GM12873 (cell line): ENCODE results near the gene DPYSL3.

Source experiments
- TF ChIP-seq, protein P1 (sequence below): IDR thresholded peaks from 2 replicates; pipeline ENCODE4 v1.5.1; 2012; ENCODE audit warnings: low read depth, mild to moderate bottlenecking, moderate library complexity, low read length, control low read depth; ENCODE audit not compliant: insufficient read depth; ENCODE audit errors: missing control alignments

Gene DPYSL3

DNA sequence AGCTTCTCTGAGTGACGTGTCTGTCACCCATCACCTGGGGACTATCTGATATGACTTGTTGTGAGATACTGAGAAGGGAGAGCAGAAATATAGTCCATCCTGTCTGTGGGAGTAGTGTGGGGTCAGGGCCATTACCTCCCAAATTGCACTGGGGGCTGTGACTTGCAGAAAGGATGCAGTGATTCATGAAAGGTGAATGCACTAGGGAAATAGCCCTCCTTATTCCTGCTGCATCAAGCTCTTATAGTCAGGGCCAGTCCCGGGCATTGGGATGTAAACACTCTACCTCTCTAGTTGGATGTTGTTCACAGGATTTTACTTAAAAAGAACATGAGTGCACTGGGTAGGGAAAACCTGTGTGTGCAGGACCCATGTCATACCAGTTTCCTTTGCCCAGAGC lies 150.3 kb downstream of the DPYSL3 start:
- TF ChIP-seq, protein P1, sequence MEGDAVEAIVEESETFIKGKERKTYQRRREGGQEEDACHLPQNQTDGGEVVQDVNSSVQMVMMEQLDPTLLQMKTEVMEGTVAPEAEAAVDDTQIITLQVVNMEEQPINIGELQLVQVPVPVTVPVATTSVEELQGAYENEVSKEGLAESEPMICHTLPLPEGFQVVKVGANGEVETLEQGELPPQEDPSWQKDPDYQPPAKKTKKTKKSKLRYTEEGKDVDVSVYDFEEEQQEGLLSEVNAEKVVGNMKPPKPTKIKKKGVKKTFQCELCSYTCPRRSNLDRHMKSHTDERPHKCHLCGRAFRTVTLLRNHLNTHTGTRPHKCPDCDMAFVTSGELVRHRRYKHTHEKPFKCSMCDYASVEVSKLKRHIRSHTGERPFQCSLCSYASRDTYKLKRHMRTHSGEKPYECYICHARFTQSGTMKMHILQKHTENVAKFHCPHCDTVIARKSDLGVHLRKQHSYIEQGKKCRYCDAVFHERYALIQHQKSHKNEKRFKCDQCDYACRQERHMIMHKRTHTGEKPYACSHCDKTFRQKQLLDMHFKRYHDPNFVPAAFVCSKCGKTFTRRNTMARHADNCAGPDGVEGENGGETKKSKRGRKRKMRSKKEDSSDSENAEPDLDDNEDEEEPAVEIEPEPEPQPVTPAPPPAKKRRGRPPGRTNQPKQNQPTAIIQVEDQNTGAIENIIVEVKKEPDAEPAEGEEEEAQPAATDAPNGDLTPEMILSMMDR = no peak

DNA sequence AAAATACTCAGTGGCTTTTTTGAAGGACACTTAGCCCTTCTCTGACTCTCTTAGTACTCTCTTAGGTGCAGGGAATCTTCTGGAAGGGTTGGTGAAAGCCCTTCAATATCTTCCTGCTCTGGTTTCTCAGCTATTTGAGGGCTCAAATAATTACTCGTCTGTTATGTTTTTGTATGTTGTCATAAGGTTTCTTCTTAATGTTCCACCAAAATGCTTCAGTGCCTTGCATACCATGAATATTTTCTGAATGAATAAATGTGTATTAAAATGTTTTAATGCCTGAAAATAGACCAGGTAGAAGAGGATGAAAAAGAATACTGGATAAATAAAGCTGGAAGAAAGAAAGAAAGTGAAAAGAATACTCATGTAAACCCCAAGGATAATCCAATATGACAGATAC lies 150.8 kb downstream of the DPYSL3 start:
- TF ChIP-seq, protein P1 = no peak

DNA sequence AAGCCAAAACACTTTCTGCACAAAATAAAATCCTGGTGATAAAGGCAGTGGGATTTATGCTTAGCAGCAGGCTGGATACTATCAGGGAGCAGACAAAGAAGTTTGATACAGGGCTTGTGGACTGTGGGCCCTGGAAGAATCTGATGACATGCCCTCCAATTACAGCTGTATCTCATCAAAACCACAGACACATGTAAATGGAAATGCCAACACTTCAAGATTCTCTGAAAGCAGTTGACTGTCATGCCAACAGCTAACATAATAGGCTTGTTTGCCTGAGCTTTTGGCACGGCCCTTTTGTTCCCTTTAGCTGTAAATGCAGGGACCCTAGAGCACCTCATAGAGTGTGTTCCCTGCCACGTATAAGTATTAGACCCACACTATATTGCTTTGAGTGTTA lies 160.6 kb downstream of the DPYSL3 start:
- TF ChIP-seq, protein P1 = no peak

DNA sequence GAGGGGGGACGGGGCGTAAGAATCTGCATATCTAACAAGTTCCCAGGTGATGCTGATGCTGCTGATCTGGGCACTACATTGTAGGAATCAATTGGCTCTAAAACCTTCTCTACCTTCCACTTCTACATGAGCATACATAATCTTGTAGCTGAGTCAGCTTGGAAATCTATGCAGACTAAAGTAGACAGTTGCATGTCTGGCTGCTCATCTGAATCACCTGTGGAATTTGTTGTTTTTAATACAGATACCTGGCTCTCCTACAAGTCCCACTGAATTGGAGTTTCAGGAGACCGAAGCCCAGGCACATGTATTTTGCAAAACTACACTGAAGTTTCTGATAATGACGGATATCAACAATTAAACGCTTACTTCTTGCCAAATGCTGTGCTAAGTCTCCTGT lies 161.4 kb downstream of the DPYSL3 start:
- TF ChIP-seq, protein P1 = no peak

DNA sequence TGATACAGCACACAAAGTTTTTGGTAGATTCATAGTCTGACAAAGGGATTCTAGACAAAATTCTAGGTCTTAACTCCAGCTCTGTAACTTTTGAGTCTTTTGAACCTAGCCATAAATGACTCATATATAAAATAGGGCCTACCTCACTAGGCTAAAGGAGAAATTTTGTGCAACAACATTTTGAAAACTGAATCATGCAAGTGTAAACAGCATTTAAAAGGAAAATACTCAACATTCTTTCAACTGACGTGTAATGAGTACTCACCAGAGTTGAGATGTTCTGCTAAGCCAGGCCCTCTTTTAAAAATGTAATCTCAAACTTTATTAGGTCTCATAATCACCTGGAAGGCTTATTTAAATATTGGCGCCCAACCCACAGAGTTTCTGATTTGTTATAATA lies 161.8 kb downstream of the DPYSL3 start:
- TF ChIP-seq, protein P1 = no peak

DNA sequence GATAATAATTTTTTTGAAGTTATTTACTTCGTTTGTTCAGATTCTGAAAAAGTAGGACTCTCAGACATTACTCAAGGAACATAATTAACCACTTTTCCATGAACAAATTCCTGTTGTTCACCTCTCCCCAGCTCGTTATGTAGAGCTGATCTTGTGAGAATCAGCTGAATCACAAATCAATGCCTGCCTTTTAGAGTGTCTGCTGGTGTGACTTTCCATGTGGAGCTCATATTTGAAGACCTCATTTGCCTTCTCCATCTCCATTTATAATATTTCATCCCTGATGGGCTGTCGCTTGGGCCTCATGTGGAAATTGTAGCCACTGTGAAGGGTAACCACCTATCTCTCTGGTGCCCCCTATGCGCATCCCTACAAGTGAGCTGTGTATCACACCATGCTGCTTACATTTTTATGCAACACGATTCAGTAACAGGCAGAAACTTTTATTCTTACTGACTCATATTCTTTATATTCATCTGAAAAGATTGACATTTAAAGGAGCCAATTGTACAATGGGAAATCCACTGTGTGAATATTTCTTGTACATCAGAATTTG lies 163.8 kb downstream of the DPYSL3 start:
- TF ChIP-seq, protein P1 = no peak

DNA sequence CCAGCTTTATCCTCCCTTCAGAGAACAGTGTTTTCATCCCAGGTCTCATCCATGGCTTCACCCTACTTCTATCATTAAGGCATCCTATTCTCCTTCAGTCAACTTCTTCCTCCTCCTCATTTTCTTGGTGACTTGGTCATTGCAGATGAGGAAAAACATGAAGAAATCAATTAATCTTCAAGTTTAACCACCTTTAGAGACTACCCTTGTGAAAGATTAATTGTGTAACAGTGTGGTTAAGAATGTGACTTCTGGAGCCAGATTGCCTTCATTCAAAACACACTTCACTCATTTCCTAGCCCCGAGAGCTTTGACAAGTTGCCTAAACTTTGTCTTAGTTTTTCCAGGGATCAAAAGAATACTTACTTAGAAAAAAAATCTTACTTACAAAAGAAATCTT lies 165.0 kb downstream of the DPYSL3 start:
- TF ChIP-seq, protein P1 = no peak
